Amygdala (tissue), 56 donors: Measurements from ENCODE around the gene ADAMTS3.

ENCODE experiments used
- DNase-seq, 56 donors: peaks; one replicate each; lab custom pipeline; 2025; lab: John Stamatoyannopoulos, UW

ADAMTS3 gene

DNA sequence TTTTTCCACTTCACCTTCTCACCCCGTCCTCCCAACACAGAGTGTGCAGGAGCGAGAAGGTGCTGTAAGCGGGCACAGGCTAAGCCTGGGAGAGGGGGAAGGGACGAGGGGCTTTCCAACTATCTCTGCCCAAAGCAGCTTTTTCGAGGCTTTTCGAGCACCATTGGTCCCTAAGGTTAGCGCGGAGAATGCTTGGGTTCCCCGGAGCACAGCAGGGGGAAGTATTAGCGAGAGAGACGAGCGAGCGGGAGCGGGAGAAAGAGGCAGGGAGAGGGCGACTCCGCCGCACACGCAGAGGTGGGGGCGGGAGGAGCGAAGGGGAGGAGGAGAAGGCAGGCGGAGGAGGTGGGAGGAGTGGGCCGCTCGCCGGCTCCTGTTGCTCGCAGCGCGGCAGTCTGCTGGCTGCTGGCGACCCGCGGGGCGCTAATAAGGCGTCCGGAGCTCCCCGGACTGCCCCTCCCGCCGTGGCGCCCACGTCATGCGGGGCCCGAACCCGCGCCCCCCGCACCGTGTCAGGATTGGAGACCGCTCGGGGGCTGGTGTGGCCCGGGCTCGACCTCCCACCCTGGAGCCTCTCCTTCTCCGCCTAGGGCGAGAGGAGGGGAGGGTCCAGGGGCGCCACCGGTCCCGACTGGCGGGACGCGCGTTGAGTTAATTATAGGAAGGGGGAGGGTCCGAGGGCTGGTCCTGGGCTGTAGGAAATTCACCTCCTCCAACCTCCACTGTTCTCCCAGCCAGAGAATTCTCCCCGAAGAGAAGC, at the start of gene ADAMTS3:
Gene ADAMTS3, minus strand, starts transcription at position 263 of the 760 bp plus-strand sequence. CDS start 459 bp downstream, outside the sequence.
- DNase-seq = peak in 38 of 56 donors; percentile 1 to 51 (median 17)

DNA sequence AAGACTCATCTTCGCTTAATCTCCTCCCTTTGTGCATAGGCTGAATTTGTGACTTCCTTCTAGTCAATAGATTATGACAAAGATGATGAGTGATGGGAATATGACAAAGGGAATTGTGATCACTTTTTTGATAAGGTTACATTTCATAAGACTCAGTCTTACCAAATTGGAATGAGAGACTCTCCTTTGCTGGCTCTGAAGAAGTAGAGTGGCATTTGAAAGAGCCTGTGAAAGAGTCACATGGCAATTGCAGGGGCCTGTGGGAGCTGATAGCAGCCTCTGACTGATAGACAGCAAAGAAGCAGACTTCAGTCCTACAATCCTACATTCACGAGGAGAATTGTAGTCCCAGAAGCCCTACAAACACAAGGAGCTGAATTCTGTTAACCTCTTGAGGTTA, 44.9 kb upstream of the ADAMTS3 start:
- DNase-seq = no peak

DNA sequence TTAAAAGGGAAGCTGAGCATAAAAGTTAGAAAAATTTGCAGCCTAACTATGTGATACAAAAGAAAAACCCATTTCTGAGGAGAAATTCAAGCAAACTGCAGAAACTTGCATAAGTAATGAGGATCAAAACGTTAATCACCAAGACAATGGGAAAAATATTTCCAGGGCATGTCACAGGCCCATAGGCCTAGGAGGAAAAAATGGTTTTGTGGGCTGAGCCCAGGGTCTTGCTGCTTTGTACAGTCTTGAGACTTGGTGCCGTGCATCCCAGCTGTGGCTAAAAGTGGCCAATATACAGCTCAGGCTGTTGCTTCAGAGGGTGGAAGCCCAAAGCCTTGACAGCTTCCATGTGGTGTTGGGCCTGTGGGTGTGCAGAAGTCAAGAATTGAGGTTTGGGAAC, 37.7 kb upstream of the ADAMTS3 start:
- DNase-seq = no peak

DNA sequence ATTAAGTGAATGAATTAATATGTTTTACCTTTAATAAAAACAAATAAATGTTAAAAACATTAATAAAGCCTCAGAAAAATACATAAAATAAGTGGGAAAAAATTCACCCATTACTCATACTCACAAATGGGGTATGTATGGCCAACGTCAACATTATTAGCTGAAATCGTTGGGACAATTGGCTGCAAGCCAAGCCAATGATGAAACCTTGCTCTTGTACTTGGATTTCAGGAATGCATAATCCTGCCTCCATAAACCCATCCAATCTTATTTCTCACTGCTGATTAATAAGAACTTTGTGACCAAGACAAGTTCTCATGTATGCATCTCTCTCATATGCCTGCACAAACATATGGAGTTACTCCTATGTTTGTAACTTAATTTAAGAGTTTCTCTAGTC, 35.3 kb upstream of the ADAMTS3 start:
- DNase-seq = no peak

DNA sequence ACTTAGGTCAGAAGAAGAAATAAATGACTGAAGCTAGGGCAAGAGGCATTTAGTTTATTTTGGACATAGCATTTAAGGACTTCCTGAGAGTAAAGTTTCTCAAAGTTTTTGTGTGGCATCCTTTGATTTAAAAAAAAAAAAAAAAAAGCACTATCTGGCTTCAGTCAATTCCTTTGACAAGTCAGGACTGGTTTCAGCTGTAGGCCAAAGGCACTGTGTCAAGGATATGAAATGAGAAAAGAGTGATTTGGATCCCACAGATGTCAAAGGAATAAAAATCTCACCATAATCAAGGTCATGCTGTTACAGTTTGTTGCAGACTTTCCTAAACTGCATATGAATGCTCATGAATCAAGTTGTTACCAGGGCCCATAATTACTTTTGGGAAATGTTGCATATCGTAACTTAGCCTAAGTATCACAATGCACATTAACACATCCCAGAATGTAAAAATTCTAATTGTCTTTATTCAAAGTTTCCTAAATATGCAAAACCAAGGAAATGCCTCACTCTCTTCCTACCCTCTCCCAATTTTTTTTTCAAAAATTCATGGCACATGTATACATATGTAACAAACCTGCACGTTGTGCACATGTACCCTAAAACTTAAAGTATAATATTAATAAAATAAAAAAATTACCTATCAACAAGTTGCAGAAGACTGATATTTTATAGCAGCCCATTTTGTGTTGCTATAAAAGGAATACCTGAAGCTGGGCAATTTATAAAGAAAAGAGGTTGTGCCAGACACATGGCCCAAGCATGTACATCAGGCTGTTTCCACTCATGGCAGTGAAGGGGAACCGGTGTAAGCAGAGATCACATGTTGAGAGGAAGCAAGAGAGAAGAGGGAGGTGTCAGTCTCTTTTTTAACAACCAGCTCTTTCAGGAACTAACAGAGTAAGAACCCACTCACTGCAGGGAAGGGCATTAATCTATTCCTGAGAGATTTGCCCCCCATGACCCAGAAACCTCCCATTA, 33.7 kb upstream of the ADAMTS3 start:
- DNase-seq = no peak

DNA sequence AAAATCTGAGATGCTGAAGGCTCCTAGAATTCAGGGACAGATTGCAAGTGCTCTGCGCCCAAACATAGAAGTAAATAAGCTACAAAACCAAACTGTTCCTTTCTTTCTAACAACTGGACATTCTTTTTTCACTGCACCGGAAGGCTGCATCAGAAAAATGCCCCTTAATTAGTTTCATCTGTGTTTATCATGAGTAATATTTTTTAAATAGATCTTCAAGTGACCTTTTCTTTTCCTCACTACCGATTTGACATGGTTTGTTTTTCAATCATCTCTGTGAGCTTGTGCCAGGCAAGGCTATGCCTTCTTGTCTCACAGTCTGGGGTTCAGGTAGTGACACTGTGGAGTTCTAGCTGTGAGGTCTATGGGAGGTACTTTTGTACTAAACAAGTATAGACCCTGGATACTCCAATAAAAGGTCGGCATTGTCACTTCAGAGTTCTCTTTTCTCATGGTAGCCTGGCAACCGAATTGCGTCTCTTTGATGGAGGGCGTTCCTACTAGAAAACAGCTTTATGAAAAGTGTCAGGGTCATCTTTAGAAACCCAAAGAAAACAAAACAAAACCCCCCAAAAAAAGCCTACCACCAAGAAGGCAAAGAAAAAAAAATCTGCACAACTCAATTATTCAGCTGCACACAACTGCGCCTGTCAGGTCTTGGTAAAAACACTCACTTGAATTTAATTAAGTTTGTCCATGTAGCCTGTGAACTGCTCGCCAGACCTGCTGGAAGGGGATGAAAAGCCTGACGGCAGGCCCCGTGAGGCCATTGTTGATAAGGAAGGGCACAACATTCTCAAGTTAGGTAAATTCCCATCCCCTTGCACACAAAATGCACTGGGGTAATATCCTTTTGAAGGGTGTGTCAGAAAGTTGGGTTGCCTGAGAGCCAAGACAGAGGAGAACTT, 22.8 kb upstream of the ADAMTS3 start:
- no peak for DNase-seq

DNA sequence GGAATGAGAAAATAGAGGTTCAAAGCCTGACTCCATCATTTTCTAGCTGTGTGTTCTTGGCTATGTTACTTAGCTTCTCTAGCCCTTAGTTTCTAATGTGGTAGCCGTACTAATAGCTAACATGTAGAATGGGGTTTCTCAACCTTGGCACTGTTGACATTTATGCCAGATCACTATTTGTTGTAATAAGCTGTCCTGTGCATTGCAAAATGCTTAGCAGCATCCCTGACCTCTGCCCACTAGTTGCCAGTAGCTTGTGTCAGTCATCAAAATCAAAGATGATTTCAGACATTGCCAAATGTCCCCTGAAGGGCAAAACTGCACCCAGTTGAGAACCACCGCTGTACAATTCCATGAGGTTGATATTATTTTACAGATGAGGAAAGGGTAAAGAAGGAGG, 18.3 kb upstream of the ADAMTS3 start:
- DNase-seq = no peak

DNA sequence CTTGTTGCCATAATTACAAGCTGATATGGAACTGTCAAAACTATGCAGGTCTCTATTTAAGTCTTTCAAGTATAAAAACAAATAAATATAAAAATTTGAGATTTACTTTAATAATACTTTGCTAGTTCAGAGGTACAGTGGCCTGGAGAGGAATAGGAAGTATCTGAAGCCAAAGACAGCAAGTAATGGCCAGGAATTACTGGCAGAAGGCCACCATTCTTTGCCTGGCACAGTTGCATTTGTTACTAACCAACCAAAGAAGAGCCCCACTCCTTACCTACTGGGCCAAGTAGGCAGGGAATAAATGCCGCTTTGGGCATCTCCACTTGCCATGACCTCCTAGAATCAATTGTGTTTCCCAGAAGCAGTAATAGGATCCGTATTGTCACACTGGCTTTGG, 13.8 kb upstream of the ADAMTS3 start:
- DNase-seq = no peak

DNA sequence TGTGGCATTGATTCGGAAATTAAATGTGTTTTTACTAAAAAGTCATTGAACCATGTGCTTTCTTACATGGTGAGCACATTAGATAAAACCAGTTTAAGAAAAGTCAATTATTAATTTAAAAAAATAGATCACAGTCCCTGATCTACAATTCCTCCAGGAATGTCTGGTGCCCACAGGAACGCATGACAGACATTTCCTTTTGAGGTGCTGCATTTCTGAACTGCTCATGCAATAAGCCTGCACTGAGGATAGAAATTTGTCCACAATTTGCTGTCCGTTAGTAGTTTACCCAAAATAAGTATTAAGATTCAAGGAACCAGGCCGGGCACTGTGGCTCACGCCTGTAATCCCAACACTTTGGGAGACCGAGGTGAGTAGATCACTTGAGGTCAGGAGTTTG, 8.2 kb upstream of the ADAMTS3 start:
- no peak for DNase-seq

DNA sequence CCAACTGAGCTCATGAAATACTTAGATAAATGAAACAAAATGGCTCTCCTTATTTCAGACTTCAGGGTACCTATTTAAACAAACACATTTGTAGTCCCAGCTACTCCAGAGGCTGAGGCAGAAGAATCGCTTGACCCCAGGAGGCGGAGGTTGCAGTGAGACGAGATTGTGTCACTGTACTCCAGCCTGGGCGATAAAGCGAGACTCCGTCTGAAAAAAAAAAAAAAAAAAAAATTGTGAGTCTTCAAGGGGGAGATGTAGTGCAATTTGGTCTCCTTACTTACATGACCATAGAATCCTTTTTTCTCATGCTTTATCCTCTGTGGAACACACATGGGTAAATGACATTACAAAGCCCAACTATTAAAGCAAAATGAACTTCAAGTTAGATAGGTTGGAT, 2.3 kb upstream of the ADAMTS3 start:
- no peak for DNase-seq

DNA sequence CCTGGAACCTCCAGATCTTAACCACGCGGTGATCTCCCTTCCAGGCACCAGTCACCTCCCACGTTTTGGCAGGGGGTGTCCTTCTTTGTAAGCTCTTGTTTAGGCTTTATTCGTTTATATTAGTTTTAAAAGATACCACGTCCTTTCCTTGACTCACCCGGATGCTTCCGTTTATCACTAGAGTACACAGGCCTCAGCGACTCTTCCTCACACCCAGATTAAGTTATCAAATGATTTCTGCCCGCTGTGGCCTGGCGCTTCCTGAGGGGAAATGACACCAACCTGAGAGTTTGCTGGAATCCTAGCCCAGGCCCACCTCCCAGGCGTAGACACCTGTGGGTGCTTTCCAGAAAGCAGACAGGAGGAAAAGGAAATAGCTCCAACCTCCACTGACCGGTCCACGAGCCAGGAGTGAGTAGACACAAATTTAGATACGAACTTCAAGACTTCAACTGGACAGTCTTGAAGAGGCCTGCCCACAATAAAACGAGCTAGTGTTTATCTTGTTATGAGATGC, 756 bp upstream of the ADAMTS3 start:
- DNase-seq = peak in 4 of 56 donors; percentile 2 to 23 (median 8)

DNA sequence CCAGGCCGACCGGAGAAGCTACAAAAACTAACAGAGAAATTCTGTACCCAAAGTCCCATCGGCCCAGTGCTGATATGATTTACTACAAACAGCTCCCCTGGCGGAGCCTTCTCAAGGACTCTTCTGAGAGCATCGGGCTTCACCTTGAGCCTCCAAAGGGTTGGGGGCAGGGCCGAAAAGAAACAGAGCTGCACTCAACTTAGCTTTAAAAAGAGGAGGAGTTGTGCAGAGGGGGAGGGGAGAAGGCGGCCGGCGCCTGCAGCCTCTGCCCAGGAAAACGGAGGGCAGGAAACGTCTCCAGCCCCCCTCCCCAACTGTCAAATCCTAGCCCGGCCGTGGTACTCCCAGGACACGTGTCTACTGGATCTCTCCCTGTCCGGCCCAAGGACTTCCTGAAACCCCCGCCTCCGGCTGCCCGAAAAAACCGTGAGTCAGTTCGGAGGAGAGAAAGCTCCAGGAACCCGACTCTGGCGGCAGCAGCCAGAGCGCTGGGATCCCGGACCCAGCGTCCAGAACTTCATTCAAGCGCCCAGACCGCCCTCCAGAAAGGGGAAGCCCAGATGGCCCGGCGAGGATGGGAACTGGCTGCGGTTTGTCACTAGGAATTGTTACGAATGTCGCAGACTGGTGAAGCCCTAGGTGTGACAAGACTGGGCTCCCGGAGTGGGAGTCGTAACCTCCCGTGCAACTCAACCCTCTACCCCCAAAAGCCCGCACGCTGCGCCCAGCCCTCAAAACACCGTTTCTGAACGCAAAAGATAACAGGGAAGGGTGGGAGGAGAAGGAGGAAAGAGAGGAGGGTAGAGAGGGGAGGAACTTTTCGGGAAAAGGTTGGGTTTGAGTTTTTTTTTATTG, 973 bp downstream of the ADAMTS3 start:
- DNase-seq = peak in 45 of 56 donors; percentile 3 to 56 (median 25)

DNA sequence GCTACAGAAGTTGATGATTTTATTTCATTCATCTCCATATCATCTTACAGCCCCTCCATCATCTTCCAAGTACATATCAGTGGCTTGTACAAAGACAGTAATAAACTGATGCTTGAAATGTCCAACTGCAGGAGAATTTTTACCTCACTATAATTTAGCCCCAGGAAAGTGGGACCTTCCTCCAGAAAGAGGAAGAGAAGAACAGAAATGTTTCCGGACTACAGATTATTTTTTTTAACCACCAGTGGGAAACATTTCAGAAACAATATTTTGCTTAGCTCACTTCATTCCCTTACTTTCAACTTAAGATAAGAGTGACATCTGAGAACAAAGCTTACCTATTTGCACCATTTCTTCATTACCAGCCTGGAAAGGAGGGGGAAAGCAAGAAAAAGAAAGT, 2.0 kb downstream of the ADAMTS3 start:
- no peak for DNase-seq

DNA sequence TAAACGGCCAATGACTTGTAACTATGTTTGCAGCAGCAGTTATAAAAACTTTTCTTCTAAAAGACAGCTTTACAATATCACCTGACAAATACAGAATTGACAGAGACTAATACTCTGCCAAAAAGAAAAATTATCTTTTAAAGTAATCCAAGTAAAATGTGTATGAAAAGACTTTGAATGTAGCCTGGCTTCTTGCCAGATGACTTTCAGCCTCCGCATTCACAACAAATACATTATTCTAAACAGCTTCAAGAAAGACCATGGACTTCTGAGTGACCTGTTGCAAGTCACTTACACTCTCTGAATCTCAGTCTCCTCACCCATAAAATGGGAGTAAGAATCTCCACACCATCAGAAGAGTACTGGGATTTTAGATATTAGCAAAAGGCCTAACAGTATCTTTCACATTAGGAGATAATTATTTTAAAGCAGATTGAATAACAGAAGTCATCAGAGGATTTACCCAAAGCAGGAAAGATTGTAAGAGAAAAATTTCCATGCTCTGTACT, 2.5 kb downstream of the ADAMTS3 start:
- no peak for DNase-seq

DNA sequence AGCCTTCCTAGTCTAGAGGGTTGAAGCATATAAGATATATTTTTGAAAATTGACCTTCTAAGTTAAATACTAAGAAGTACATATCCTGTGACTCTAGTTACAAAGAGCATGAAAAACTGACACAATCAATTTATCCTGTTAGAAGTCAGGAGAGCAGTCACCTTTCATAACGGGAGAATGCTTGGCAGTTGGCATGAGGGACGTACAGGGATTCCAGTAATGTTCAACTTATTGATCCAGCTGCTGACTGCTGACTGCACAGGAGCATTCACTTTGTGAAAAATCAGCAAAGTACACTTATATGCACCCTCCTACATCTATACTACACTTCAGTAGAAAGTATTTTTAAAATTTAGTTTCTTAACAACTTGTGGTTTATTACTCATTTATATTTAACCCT, 4.2 kb downstream of the ADAMTS3 start:
- no peak for DNase-seq

DNA sequence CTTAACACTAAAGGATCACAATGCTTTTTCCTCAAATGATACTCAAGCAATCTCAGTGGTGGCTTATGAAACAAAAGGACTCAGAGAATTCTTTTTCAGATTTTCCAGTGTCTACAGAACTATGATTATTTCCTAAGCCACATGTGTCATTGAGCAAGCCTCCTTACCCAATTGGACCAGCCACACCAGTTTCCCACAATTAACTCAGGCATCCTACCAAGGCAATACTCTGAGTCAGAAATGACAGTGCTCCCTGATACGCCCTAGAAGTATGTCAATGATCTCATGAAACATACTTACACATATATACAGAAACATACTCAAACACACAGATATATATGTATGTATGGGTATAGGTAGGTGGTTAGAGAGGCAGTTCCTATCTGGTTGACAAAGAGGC, 4.8 kb downstream of the ADAMTS3 start:
- DNase-seq = no peak

DNA sequence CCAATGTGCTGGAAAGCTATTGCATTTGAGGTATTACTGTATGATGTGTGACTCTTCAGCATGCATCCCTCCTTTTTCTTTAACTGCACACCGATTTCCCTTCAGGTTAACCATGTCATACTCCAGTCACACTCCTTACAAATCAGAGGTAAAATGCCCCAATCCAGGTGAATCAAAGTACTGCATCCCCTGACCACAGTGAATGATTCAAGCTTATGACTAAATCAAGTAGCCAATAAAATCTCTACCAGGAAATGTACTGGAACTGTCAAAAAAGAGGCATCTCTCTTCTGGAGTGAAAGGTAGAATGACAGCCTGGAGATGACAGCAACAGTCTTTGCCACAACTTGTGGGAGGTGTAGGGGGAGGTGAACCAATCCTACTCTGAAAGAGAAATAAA, 10.4 kb downstream of the ADAMTS3 start:
- no peak for DNase-seq

DNA sequence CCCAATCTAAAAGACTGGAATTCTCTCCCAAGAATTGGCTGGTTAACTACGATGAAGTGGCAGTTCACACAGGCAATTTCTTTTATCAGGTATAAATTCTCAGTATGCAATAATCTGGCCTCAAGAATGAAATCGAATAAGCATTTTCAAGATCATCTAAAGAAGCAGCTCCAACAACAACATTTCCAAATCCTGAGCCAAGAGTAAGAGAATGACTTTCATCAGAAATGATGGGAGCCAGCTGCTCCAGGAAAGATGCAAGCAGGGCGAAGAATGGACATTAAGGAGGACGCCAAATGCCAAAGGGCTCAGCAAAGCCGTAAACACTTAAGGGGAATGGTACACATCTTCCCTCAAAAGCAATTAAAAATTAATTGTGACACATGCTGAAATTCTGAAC, 12.0 kb downstream of the ADAMTS3 start:
- no peak for DNase-seq

DNA sequence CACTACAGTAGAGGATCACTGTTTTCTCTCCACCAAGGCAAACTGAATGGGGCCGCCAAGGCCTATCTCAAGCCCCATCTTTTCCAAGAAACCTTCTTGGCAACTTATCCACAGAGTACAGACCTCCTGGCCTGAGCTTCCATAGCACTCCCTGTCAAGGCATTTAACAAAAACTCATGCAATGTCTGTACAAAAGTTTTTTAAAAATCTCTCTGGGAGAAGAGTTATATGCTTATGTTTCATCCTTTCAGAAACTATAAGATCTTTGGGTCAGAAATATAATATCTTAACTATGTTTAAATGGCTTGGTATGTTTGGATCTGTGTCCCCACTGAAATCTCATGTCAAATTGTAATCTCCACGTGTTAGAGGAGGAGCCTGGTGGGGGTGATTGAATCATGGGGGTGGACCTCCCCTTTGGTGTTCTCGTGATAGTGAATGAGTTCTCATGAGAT, 13.6 kb downstream of the ADAMTS3 start:
- no peak for DNase-seq
